Stimulated activated CD4-positive, alpha-beta T cell treated with anti-CD3 and anti-CD28 coated beads, Interleukin-2, amount 100 ng/mL, for 24 hours (primary cell): Measurements from ENCODE around the gene INF2.
A peak's percentile ranks its signal among the peaks of the same experiment; 100 is the strongest.

ENCODE experiments used
- DNase-seq, 2 donors: peaks; one replicate each; pipeline ENCODE4 v3.0.0-alpha.2; 2020

Gene INF2

GRCh38 chr14:104706733-104707607 lies 17.6 kb downstream of the INF2 start:
- DNase-seq = no peak

GRCh38 chr14:104707608-104708595 lies 18.5 kb downstream of the INF2 start:
- DNase-seq = no peak

GRCh38 chr14:104708606-104709268 lies 19.3 kb downstream of the INF2 start:
- peak; percentile 78 to 82 for DNase-seq

GRCh38 chr14:104709387-104710039 lies 20.1 kb downstream of the INF2 start:
- DNase-seq = no peak

- no peak for DNase-seq
Observed at GRCh38 chr14:104710071-104710735, 20.8 kb downstream of the INF2 start.

GRCh38 chr14:104712881-104713734 lies 23.7 kb downstream of the INF2 start:
- no peak for DNase-seq

- DNase-seq = no peak
Observed at GRCh38 chr14:104714066-104714465, 24.6 kb downstream of the INF2 start.

- DNase-seq = no peak
Observed at GRCh38 chr14:104714681-104715080, 25.3 kb downstream of the INF2 start.

- DNase-seq = no peak
Observed at GRCh38 chr14:104715416-104715815, 26.0 kb downstream of the INF2 start.

- DNase-seq = no peak
Observed at GRCh38 chr14:104715871-104716270, 26.5 kb downstream of the INF2 start.

GRCh38 chr14:104717137-104717536 lies 27.7 kb downstream of the INF2 start:
- DNase-seq = no peak

- no peak for DNase-seq
Observed at GRCh38 chr14:104717646-104718045, 28.2 kb downstream of the INF2 start.

GRCh38 chr14:104718147-104718546 lies 28.7 kb downstream of the INF2 start:
- no peak for DNase-seq

- no peak for DNase-seq
Observed at GRCh38 chr14:104718871-104719270, 29.5 kb downstream of the INF2 start.

- DNase-seq = no peak
Observed at GRCh38 chr14:104719343-104719742, 29.9 kb downstream of the INF2 start.

- no peak for DNase-seq
Observed at GRCh38 chr14:104721505-104722431, 32.4 kb downstream of the INF2 start.

- no peak for DNase-seq
Observed at GRCh38 chr14:104722938-104723650, 33.7 kb downstream of the INF2 start.

- peak; percentile 59 to 67 for DNase-seq
Observed at GRCh38 chr14:104723651-104724406, 34.4 kb downstream of the INF2 start, which contains the start of gene ADSS1. ADSS1 (plus strand) TSS chr14:104724229; CDS start chr14:104724271, 42 bp downstream.
